Thyroid gland (tissue), 4 donors: ENCODE data around the gene PTPN9. TPM values are rescaled to one million over a fixed set of nuclear protein-coding genes. Genes with fewer than 3 reads are reported as not detected.

Experiments
- DNase-seq, 2 donors: peaks; one replicate each; pipeline ENCODE4 v3.0.0-alpha.2; 2019
- H3K27ac ChIP-seq, 3 donors: fragments of 200-600 bp; sonication (generic); 1 replicate in 2 of 3; 2 replicates in 1 of 3; pipeline ENCODE4 v1.5.1; 2016 to 2019; ENCODE audit warnings: mild to moderate bottlenecking in 1 of 3, moderate library complexity in 1 of 3
- H3K27me3 ChIP-seq: fragments of 200-600 bp; sonication (generic); one replicate; pipeline ENCODE4 v1.5.1; 2019
- H3K36me3 ChIP-seq, 2 donors: fragments of 200-600 bp; sonication (generic); one replicate each; pipeline ENCODE4 v1.5.1; 2016 to 2019
- H3K4me1 ChIP-seq, 2 donors: fragments of 200-600 bp; sonication (generic); one replicate each; pipeline ENCODE4 v1.5.1; 2017 to 2019
- H3K4me3 ChIP-seq, 3 donors: fragments of 200-600 bp; sonication (generic); replicated peaks in 1 of 3; 1 replicate in 2 of 3; 2 replicates in 1 of 3; pipeline ENCODE4 v1.5.1; 2016; ENCODE audit warnings: mild to moderate bottlenecking in 1 of 3
- H3K9me3 ChIP-seq: fragments of 200-600 bp; sonication (generic); one replicate; pipeline ENCODE4 v1.5.1; 2017
- CTCF ChIP-seq, 6 experiments: fragments of 200-600 bp in 3 of 6; fragments of 450-650 bp in 3 of 6; sonication (generic) in 3 of 6; IDR thresholded peaks; one replicate each; pipeline ENCODE4 v1.5.1; 2016 to 2019; ENCODE audit warnings: antibody characterized with exemption in 6 of 6, mild to moderate bottlenecking in 2 of 6, inconsistent platforms in 1 of 6, moderate library complexity in 1 of 6
- POLR2A ChIP-seq, 2 donors: fragments of 450-650 bp; IDR thresholded peaks; one replicate each; pipeline ENCODE4 v1.6.1; 2017; ENCODE audit warnings: antibody characterized with exemption in 2 of 2, mild to moderate bottlenecking in 2 of 2, moderate library complexity in 1 of 2
- WGBS, 2 donors: methylation state at CpG; one replicate each; pipeline ENCODE4 v1.1.5; 2017; 5-methylcytosine and 5-hydroxymethylcytosine counted together
- intact Hi-C: fragments of 100-400 bp; cut with DNase I; formaldehyde crosslinking; loops from one replicate; pipeline ENCODE4 v1.15.1; 2023
- total RNA-seq, 4 donors: library from RNA; depleted of rRNA; stranded (reverse); fragments of >200 nt; gene quantifications; one replicate each; pipeline ENCODE4 v1.2.3, GENCODE V29; 2016

The PTPN9 gene
- total RNA-seq, result 10 to 100 TPM; 66.4 to 83.5 (median 73.6) TPM

GRCh38 chr15:75578948-75579920 lies at the start of gene PTPN9:
PTPN9 (minus strand) TSS chr15:75579315; CDS start chr15:75578776, 539 bp downstream.
- H3K4me1 ChIP-seq, result peaks cover 11 to 20% of the 10 kb centered on the region in 2 donors
- intact Hi-C loops, result no loop called here
- no peaks in the 10 kb centered on the region for H3K9me3 ChIP-seq
- H3K27ac ChIP-seq, result peak within 1 kb of the TSS; percentile 64 to 95 (median 92)
- H3K4me3 ChIP-seq, result peak within 1 kb of the TSS; percentile 41 to 99 (median 93)
- WGBS, 2 donors, result 3 to 4% methylated on average over 43 to 51 of the region's 78 CpGs
- DNase-seq, result peak; percentile 83 to 88
- TF ChIP-seq CTCF (IDR thresholded peaks at IDR 0.05), result peak in 2 of 6 experiments; percentile 4 to 60
- TF ChIP-seq POLR2A (IDR thresholded peaks at IDR 0.05), result peak; percentile 35 to 72
- H3K36me3 ChIP-seq, result no peaks in the 10 kb centered on the region
- H3K27me3 ChIP-seq, result no peaks in the 10 kb centered on the region

GRCh38 chr15:75625542-75626347 lies 46.6 kb upstream of the PTPN9 start, which contains the start of gene SNUPN:
SNUPN (minus strand) TSS chr15:75625725; CDS start chr15:75621051, 4,674 bp downstream.
- 4 to 5% methylated on average over 13 to 21 of the region's 47 CpGs for WGBS, 2 donors
- Histone ChIP-seq H3K9me3 (no peaks in the 10 kb centered on the region), H3K4me3 (peak within 1 kb of the TSS; percentile 77 to 99 (median 89)), H3K4me1 (peaks cover 5 to 24% of the 10 kb centered on the region in 2 donors), H3K27ac (peak within 1 kb of the TSS; percentile 97 to 100 (median 99)), H3K27me3 (no peaks in the 10 kb centered on the region), H3K36me3 (no peaks in the 10 kb centered on the region)
- TF ChIP-seq POLR2A (IDR thresholded peaks at IDR 0.05) (peak in 1 of 2 donors; percentile 57), CTCF (IDR thresholded peaks at IDR 0.05) (no peak)
- DNase-seq, result peak; percentile 94 to 95
- intact Hi-C loops, result no loop called here

- Histone ChIP-seq H3K4me1 (peaks cover 5 to 18% of the 10 kb centered on the region in 2 donors), H3K4me3 (no peak overlapping the region), H3K36me3 (peaks cover 5 to 6% of the 10 kb centered on the region in 2 donors), H3K27me3 (no peaks in the 10 kb centered on the region), H3K9me3 (no peaks in the 10 kb centered on the region), H3K27ac (peak overlapping the region in 1 of 3 donors; percentile 7)
- TF ChIP-seq POLR2A (IDR thresholded peaks at IDR 0.05), result no peak
- no peak for TF ChIP-seq CTCF (IDR thresholded peaks at IDR 0.05)
- DNase-seq, result no peak
- WGBS, 2 donors, result 85% methylated on average over 2 of the region's 2 CpGs
- intact Hi-C loops, result no loop called here
Observed at GRCh38 chr15:75622505-75622904, 43.4 kb upstream of the PTPN9 start.

- peaks cover 2% of the 10 kb centered on the region in 2 donors for H3K4me1 ChIP-seq
- peak in 1 of 6 experiments; percentile 15 for TF ChIP-seq CTCF (IDR thresholded peaks at IDR 0.05)
- no peak for TF ChIP-seq POLR2A (IDR thresholded peaks at IDR 0.05)
- DNase-seq, result peak in 1 of 2 donors; percentile 30
- peaks cover 14 to 21% of the 10 kb centered on the region in 2 donors for H3K36me3 ChIP-seq
- intact Hi-C loops, result no loop called here
- H3K9me3 ChIP-seq, result no peaks in the 10 kb centered on the region
- 63 to 67% methylated on average over 7 of the region's 7 CpGs for WGBS, 2 donors
- no peak overlapping the region for H3K4me3 ChIP-seq
- no peaks in the 10 kb centered on the region for H3K27me3 ChIP-seq
- H3K27ac ChIP-seq, result peak overlapping the region in 1 of 3 donors; percentile 52
Observed at GRCh38 chr15:75620841-75621391, 41.8 kb upstream of the PTPN9 start.
